ENCODE data around the gene CAPN5. TPM values are rescaled to one million over a fixed set of nuclear protein-coding genes. Genes with fewer than 3 reads are reported as not detected.
A peak's percentile ranks its signal among the peaks of the same experiment; 100 is the strongest.

CAPN5 gene
- total and polyA plus RNA-seq, 2 of the 13 experiments (the other 11 are each of a cell fraction or from before 2014, with no cell fraction given), result 0.27 to 1.2 TPM

DNA sequence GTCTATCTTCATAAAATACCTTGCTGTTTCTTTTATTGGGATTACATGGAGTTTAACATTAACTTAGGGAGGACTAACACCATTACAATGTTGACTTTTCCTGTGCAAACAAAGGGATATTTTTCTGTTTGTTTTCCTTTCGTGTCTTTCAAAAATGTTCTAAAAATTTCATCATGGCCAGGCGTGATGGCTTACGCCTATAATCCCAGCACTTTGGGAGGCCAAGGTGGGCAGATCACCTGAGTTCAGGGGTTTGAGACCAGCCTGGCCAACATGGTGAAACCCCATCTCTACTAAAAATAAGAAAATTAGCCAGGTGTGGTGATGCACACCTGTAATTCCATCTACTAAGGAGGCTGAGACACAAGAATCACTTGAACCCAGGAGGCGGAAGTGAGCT, 5.5 kb upstream of the CAPN5 start (continued):
- TF ChIP-seq, protein P1, sequence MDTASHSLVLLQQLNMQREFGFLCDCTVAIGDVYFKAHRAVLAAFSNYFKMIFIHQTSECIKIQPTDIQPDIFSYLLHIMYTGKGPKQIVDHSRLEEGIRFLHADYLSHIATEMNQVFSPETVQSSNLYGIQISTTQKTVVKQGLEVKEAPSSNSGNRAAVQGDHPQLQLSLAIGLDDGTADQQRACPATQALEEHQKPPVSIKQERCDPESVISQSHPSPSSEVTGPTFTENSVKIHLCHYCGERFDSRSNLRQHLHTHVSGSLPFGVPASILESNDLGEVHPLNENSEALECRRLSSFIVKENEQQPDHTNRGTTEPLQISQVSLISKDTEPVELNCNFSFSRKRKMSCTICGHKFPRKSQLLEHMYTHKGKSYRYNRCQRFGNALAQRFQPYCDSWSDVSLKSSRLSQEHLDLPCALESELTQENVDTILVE (CRISPR knock-in tag; IDR thresholded peaks at IDR 0.05), result peak; percentile 89
- TF ChIP-seq YEATS2 (CRISPR knock-in tag; IDR thresholded peaks at IDR 0.05; ENCODE audit: borderline replicate concordance), result peak; percentile 23; the same call in 1 of the 2 replicates
- TF ChIP-seq, protein P2, sequence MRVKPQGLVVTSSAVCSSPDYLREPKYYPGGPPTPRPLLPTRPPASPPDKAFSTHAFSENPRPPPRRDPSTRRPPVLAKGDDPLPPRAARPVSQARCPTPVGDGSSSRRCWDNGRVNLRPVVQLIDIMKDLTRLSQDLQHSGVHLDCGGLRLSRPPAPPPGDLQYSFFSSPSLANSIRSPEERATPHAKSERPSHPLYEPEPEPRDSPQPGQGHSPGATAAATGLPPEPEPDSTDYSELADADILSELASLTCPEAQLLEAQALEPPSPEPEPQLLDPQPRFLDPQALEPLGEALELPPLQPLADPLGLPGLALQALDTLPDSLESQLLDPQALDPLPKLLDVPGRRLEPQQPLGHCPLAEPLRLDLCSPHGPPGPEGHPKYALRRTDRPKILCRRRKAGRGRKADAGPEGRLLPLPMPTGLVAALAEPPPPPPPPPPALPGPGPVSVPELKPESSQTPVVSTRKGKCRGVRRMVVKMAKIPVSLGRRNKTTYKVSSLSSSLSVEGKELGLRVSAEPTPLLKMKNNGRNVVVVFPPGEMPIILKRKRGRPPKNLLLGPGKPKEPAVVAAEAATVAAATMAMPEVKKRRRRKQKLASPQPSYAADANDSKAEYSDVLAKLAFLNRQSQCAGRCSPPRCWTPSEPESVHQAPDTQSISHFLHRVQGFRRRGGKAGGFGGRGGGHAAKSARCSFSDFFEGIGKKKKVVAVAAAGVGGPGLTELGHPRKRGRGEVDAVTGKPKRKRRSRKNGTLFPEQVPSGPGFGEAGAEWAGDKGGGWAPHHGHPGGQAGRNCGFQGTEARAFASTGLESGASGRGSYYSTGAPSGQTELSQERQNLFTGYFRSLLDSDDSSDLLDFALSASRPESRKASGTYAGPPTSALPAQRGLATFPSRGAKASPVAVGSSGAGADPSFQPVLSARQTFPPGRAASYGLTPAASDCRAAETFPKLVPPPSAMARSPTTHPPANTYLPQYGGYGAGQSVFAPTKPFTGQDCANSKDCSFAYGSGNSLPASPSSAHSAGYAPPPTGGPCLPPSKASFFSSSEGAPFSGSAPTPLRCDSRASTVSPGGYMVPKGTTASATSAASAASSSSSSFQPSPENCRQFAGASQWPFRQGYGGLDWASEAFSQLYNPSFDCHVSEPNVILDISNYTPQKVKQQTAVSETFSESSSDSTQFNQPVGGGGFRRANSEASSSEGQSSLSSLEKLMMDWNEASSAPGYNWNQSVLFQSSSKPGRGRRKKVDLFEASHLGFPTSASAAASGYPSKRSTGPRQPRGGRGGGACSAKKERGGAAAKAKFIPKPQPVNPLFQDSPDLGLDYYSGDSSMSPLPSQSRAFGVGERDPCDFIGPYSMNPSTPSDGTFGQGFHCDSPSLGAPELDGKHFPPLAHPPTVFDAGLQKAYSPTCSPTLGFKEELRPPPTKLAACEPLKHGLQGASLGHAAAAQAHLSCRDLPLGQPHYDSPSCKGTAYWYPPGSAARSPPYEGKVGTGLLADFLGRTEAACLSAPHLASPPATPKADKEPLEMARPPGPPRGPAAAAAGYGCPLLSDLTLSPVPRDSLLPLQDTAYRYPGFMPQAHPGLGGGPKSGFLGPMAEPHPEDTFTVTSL (CRISPR knock-in tag; IDR thresholded peaks at IDR 0.05; ENCODE audit: borderline replicate concordance), result peak; percentile 92; the same call in 1 of the 2 replicates
- TF ChIP-seq, protein P3, sequence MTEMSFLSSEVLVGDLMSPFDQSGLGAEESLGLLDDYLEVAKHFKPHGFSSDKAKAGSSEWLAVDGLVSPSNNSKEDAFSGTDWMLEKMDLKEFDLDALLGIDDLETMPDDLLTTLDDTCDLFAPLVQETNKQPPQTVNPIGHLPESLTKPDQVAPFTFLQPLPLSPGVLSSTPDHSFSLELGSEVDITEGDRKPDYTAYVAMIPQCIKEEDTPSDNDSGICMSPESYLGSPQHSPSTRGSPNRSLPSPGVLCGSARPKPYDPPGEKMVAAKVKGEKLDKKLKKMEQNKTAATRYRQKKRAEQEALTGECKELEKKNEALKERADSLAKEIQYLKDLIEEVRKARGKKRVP (CRISPR knock-in tag; IDR thresholded peaks at IDR 0.05), result peak; percentile 69 to 99
- TF ChIP-seq IRF2 (CRISPR knock-in tag; IDR thresholded peaks at IDR 0.05), result peak; percentile 55; the same call in 1 of the 2 replicates
- peak; percentile 51; the same call in 1 of the 2 replicates for TF ChIP-seq ZKSCAN8 (CRISPR knock-in tag; IDR thresholded peaks at IDR 0.05; ENCODE audit: borderline replicate concordance)
- 0 out of 2 replicates have a peak, but pooled peaks have one; percentile 30 for TF ChIP-seq GATAD1 (CRISPR knock-in tag; IDR thresholded peaks at IDR 0.05)
- TF ChIP-seq, protein P4, sequence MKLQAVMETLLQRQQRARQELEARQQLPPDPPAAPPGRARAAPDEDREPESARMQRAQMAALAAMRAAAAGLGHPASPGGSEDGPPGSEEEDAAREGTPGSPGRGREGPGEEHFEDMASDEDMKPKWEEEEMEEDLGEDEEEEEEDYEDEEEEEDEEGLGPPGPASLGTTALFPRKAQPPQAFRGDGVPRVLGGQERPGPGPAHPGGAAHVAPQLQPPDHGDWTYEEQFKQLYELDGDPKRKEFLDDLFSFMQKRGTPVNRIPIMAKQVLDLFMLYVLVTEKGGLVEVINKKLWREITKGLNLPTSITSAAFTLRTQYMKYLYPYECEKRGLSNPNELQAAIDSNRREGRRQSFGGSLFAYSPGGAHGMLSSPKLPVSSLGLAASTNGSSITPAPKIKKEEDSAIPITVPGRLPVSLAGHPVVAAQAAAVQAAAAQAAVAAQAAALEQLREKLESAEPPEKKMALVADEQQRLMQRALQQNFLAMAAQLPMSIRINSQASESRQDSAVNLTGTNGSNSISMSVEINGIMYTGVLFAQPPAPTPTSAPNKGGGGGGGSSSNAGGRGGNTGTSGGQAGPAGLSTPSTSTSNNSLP (IDR thresholded peaks at IDR 0.05; ENCODE audit: low read depth, low read length), result peak; percentile 60
- TF ChIP-seq KDM4B (CRISPR knock-in tag; IDR thresholded peaks at IDR 0.05), result peak; percentile 49; the same call in 1 of the 2 replicates
- TF ChIP-seq FOSL2 (CRISPR knock-in tag; IDR thresholded peaks at IDR 0.05), result peak; percentile 59
- TF ChIP-seq HMG20A (CRISPR knock-in tag; IDR thresholded peaks at IDR 0.05; ENCODE audit: borderline replicate concordance), result peak; percentile 84
- TF ChIP-seq, protein P5, sequence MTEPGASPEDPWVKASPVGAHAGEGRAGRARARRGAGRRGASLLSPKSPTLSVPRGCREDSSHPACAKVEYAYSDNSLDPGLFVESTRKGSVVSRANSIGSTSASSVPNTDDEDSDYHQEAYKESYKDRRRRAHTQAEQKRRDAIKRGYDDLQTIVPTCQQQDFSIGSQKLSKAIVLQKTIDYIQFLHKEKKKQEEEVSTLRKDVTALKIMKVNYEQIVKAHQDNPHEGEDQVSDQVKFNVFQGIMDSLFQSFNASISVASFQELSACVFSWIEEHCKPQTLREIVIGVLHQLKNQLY (CRISPR knock-in tag; IDR thresholded peaks at IDR 0.05), result 0 out of 2 replicates have a peak, but pooled peaks have one; percentile 63
- TF ChIP-seq NR2F6 (IDR thresholded peaks at IDR 0.05), result peak; percentile 55; the same call in 1 of the 2 replicates
- TF ChIP-seq NR2F6 (CRISPR knock-in tag; IDR thresholded peaks at IDR 0.05), result 0 out of 2 replicates have a peak, but pooled peaks have one; percentile 21
- TF ChIP-seq, protein P6, sequence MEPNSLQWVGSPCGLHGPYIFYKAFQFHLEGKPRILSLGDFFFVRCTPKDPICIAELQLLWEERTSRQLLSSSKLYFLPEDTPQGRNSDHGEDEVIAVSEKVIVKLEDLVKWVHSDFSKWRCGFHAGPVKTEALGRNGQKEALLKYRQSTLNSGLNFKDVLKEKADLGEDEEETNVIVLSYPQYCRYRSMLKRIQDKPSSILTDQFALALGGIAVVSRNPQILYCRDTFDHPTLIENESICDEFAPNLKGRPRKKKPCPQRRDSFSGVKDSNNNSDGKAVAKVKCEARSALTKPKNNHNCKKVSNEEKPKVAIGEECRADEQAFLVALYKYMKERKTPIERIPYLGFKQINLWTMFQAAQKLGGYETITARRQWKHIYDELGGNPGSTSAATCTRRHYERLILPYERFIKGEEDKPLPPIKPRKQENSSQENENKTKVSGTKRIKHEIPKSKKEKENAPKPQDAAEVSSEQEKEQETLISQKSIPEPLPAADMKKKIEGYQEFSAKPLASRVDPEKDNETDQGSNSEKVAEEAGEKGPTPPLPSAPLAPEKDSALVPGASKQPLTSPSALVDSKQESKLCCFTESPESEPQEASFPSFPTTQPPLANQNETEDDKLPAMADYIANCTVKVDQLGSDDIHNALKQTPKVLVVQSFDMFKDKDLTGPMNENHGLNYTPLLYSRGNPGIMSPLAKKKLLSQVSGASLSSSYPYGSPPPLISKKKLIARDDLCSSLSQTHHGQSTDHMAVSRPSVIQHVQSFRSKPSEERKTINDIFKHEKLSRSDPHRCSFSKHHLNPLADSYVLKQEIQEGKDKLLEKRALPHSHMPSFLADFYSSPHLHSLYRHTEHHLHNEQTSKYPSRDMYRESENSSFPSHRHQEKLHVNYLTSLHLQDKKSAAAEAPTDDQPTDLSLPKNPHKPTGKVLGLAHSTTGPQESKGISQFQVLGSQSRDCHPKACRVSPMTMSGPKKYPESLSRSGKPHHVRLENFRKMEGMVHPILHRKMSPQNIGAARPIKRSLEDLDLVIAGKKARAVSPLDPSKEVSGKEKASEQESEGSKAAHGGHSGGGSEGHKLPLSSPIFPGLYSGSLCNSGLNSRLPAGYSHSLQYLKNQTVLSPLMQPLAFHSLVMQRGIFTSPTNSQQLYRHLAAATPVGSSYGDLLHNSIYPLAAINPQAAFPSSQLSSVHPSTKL (CRISPR knock-in tag; IDR thresholded peaks at IDR 0.05), result peak; percentile 92

Data from HepG2 (cell line).